ENCODE measurements around the gene USP43.

- TF ChIP-seq CTCF (conservative IDR thresholded peaks at IDR 0.05 in 1 of 2, IDR thresholded peaks at IDR 0.05 in 1 of 2; ENCODE audit: extremely low read depth in 1 of 2, insufficient read depth in 1 of 2, low read depth in 1 of 2, low read length in 2 of 2): no peak
- no peak for TF ChIP-seq EZH2 (IDR thresholded peaks at IDR 0.05; ENCODE audit: borderline replicate concordance, low read length)
Observed at GRCh38 chr17:9598661-9599060, 46.7 kb upstream of the USP43 start.
